Measurements from ENCODE around the gene CRHR2.
"Not testable (repeated sequence)": the region's sequence is repeated elsewhere in the genome, so short reads cannot be mapped to it uniquely, and the experiment has no call there.

The CRHR2 gene

GRCh38 chr7:30682212-30683083 lies at the start of gene CRHR2:
Gene CRHR2, minus strand, starts transcription at chr7:30682456. Its CDS starts 176 bp downstream, at chr7:30682280.
- peak; percentile 14 for DNase-seq

GRCh38 chr7:30731581-30731980 lies 49.3 kb upstream of the CRHR2 start:
- DNase-seq: no peak

- DNase-seq: no peak
Observed at GRCh38 chr7:30730996-30731395, 48.7 kb upstream of the CRHR2 start.

GRCh38 chr7:30730097-30730496 lies 47.8 kb upstream of the CRHR2 start:
- DNase-seq: no peak

- DNase-seq: no peak
Observed at GRCh38 chr7:30729642-30730041, 47.4 kb upstream of the CRHR2 start.

GRCh38 chr7:30728591-30729100 lies 46.4 kb upstream of the CRHR2 start:
- no peak for DNase-seq

- no peak for DNase-seq
Observed at GRCh38 chr7:30727061-30727945, 45.0 kb upstream of the CRHR2 start.

GRCh38 chr7:30726296-30727006 lies 44.2 kb upstream of the CRHR2 start:
- no peak for DNase-seq

GRCh38 chr7:30723776-30724175 lies 41.5 kb upstream of the CRHR2 start:
- DNase-seq: no peak

- no peak for DNase-seq
Observed at GRCh38 chr7:30722671-30723070, 40.4 kb upstream of the CRHR2 start.

GRCh38 chr7:30722187-30722586 lies 39.9 kb upstream of the CRHR2 start:
- DNase-seq: no peak

- no peak for DNase-seq
Observed at GRCh38 chr7:30721211-30721610, 39.0 kb upstream of the CRHR2 start.

- not testable (repeated sequence) for DNase-seq
Observed at GRCh38 chr7:30719434-30719833, 37.2 kb upstream of the CRHR2 start.

GRCh38 chr7:30717181-30717580 lies 34.9 kb upstream of the CRHR2 start:
- no peak for DNase-seq

- no peak for DNase-seq
Observed at GRCh38 chr7:30714129-30714528, 31.9 kb upstream of the CRHR2 start.

- DNase-seq: no peak
Observed at GRCh38 chr7:30713392-30713791, 31.1 kb upstream of the CRHR2 start.

GRCh38 chr7:30710669-30711068 lies 28.4 kb upstream of the CRHR2 start:
- DNase-seq: no peak

- no peak for DNase-seq
Observed at GRCh38 chr7:30709549-30709948, 27.3 kb upstream of the CRHR2 start.

GRCh38 chr7:30708983-30709382 lies 26.7 kb upstream of the CRHR2 start:
- no peak for DNase-seq

- no peak for DNase-seq
Observed at GRCh38 chr7:30708412-30708811, 26.2 kb upstream of the CRHR2 start.

GRCh38 chr7:30707391-30708357 lies 25.4 kb upstream of the CRHR2 start:
- DNase-seq: no peak

GRCh38 chr7:30706908-30707307 lies 24.7 kb upstream of the CRHR2 start:
- DNase-seq: no peak
